GM23338 (cell line): ENCODE results near the gene A1BG.

Experiments used
- CREB1 ChIP-seq: fragments of 250-450 bp; sonication (Bioruptor Pico); IDR thresholded peaks from 2 replicates; pipeline ENCODE4 v1.5.0; 2020; ENCODE audit warnings: low read depth, mild to moderate bottlenecking, moderate library complexity
- EZH2 ChIP-seq: fragments of 200-600 bp; sonication (generic); IDR thresholded peaks from one replicate; pipeline ENCODE4 v1.8.0; 2017; ENCODE audit warnings: antibody characterized with exemption, mild to moderate bottlenecking, low read depth; ENCODE audit not compliant: unreplicated experiment
- EZH2phosphoT487 ChIP-seq: fragments of 200-600 bp; sonication (generic); IDR thresholded peaks from one replicate; pipeline ENCODE4 v1.8.1; 2018; ENCODE audit warnings: antibody characterized with exemption; ENCODE audit not compliant: unreplicated experiment
- JUNB ChIP-seq: IDR thresholded peaks from one replicate; pipeline ENCODE4 v1.6.1; 2016; ENCODE audit warnings: antibody characterized with exemption; ENCODE audit not compliant: unreplicated experiment
- POLR2AphosphoS5 ChIP-seq: IDR thresholded peaks from 2 replicates; pipeline ENCODE4 v1.6.1; 2016; ENCODE audit warnings: antibody characterized with exemption, low read depth
- ZNF114 ChIP-seq: fragments of 250-450 bp; sonication (Bioruptor Pico); IDR thresholded peaks from 2 replicates; pipeline ENCODE4 v1.5.0; 2020; ENCODE audit warnings: mild to moderate bottlenecking, moderate library complexity
- TF ChIP-seq, protein P1 (sequence below), 2 experiments: fragments of 200-600 bp in 1 of 2; sonication (generic) in 1 of 2; conservative IDR thresholded peaks; 2 replicates each; pipeline versions ENCODE4 v1.5.1 to v1.6.1; 2016 to 2017; ENCODE audit warnings: antibody characterized with exemption in 2 of 2, low read depth in 2 of 2, mild to moderate bottlenecking in 2 of 2, moderate library complexity in 1 of 2
- TF ChIP-seq, protein P2 (sequence below): IDR thresholded peaks from one replicate; pipeline ENCODE4 v1.6.1; 2018; ENCODE audit warnings: antibody characterized with exemption; ENCODE audit not compliant: unreplicated experiment
- TF ChIP-seq, protein P3 (sequence below): IDR thresholded peaks from 2 replicates; pipeline ENCODE4 v1.6.1; 2016; ENCODE audit warnings: antibody characterized with exemption

DNA sequence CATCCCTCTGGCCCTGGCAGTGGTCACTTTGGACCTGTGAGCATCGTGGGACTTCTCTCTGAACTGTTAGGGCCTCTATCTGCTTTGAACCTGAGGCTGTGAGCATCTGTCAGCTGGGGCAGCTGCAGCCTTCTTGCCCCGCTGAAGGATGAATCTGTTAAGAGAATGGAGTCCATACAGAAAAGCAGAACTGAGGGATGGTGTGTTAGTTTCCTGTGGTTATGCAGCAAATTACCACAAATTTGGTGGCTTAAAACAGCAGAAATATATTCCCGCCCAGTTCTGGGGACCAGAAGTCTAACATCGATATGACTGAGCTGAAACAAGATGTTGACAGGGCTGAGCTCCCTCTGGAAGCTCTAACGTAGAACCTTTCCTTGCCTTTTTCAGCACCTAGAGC is 10.9 kb upstream of the A1BG start:
- TF ChIP-seq POLR2AphosphoS5 (no peak), JUNB (no peak), EZH2 (no peak), ZNF114 (CRISPR knock-in tag) (no peak), CREB1 (CRISPR knock-in tag) (no peak), EZH2phosphoT487 (no peak)
- TF ChIP-seq, protein P1, sequence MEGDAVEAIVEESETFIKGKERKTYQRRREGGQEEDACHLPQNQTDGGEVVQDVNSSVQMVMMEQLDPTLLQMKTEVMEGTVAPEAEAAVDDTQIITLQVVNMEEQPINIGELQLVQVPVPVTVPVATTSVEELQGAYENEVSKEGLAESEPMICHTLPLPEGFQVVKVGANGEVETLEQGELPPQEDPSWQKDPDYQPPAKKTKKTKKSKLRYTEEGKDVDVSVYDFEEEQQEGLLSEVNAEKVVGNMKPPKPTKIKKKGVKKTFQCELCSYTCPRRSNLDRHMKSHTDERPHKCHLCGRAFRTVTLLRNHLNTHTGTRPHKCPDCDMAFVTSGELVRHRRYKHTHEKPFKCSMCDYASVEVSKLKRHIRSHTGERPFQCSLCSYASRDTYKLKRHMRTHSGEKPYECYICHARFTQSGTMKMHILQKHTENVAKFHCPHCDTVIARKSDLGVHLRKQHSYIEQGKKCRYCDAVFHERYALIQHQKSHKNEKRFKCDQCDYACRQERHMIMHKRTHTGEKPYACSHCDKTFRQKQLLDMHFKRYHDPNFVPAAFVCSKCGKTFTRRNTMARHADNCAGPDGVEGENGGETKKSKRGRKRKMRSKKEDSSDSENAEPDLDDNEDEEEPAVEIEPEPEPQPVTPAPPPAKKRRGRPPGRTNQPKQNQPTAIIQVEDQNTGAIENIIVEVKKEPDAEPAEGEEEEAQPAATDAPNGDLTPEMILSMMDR (conservative IDR thresholded peaks at IDR 0.05; ENCODE audit: low read depth in 2 of 2) = no peak
- TF ChIP-seq, protein P2, sequence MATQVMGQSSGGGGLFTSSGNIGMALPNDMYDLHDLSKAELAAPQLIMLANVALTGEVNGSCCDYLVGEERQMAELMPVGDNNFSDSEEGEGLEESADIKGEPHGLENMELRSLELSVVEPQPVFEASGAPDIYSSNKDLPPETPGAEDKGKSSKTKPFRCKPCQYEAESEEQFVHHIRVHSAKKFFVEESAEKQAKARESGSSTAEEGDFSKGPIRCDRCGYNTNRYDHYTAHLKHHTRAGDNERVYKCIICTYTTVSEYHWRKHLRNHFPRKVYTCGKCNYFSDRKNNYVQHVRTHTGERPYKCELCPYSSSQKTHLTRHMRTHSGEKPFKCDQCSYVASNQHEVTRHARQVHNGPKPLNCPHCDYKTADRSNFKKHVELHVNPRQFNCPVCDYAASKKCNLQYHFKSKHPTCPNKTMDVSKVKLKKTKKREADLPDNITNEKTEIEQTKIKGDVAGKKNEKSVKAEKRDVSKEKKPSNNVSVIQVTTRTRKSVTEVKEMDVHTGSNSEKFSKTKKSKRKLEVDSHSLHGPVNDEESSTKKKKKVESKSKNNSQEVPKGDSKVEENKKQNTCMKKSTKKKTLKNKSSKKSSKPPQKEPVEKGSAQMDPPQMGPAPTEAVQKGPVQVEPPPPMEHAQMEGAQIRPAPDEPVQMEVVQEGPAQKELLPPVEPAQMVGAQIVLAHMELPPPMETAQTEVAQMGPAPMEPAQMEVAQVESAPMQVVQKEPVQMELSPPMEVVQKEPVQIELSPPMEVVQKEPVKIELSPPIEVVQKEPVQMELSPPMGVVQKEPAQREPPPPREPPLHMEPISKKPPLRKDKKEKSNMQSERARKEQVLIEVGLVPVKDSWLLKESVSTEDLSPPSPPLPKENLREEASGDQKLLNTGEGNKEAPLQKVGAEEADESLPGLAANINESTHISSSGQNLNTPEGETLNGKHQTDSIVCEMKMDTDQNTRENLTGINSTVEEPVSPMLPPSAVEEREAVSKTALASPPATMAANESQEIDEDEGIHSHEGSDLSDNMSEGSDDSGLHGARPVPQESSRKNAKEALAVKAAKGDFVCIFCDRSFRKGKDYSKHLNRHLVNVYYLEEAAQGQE = no peak
- TF ChIP-seq, protein P3, sequence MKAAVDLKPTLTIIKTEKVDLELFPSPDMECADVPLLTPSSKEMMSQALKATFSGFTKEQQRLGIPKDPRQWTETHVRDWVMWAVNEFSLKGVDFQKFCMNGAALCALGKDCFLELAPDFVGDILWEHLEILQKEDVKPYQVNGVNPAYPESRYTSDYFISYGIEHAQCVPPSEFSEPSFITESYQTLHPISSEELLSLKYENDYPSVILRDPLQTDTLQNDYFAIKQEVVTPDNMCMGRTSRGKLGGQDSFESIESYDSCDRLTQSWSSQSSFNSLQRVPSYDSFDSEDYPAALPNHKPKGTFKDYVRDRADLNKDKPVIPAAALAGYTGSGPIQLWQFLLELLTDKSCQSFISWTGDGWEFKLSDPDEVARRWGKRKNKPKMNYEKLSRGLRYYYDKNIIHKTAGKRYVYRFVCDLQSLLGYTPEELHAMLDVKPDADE = no peak
